CD1c-positive myeloid dendritic cell (primary cell): Measurements from ENCODE around the gene ARMS2.

Experiments used
- DNase-seq: peaks from one replicate; pipeline ENCODE4 v3.0.0-alpha.2; 2016; ENCODE audit errors: extremely low spot score

ARMS2 gene

GRCh38 chr10:122471531-122472177, 17.2 kb downstream of the ARMS2 start:
- DNase-seq: no peak

- DNase-seq: no peak
These were observed 18.7 kb downstream of the ARMS2 start for GRCh38 chr10:122473116-122473515.

- DNase-seq: no peak
These were observed 19.8 kb downstream of the ARMS2 start for GRCh38 chr10:122474131-122474818.

GRCh38 chr10:122475100-122475499, 20.6 kb downstream of the ARMS2 start:
- no peak for DNase-seq

GRCh38 chr10:122475591-122476332, 21.3 kb downstream of the ARMS2 start:
- no peak for DNase-seq

- no peak for DNase-seq
These were observed 21.9 kb downstream of the ARMS2 start for GRCh38 chr10:122476333-122476695.

- no peak for DNase-seq
These were observed 23.0 kb downstream of the ARMS2 start for GRCh38 chr10:122477436-122477835.

GRCh38 chr10:122478971-122479370, 24.5 kb downstream of the ARMS2 start:
- DNase-seq: no peak

- DNase-seq: no peak
These were observed 25.8 kb downstream of the ARMS2 start for GRCh38 chr10:122480146-122480833.

GRCh38 chr10:122481296-122482056, 27.0 kb downstream of the ARMS2 start:
- DNase-seq: no peak

- DNase-seq: no peak
These were observed 30.0 kb downstream of the ARMS2 start for GRCh38 chr10:122484276-122485060.

- DNase-seq: peak; percentile 32
These were observed 31.2 kb downstream of the ARMS2 start for GRCh38 chr10:122485670-122486069.

GRCh38 chr10:122486406-122487080, 32.1 kb downstream of the ARMS2 start:
- no peak for DNase-seq

GRCh38 chr10:122487174-122487765, 32.8 kb downstream of the ARMS2 start:
- no peak for DNase-seq

- no peak for DNase-seq
These were observed 35.8 kb downstream of the ARMS2 start for GRCh38 chr10:122490268-122490667.

GRCh38 chr10:122490786-122491680, 36.6 kb downstream of the ARMS2 start:
- DNase-seq: no peak

GRCh38 chr10:122492006-122492405, 37.6 kb downstream of the ARMS2 start:
- no peak for DNase-seq

GRCh38 chr10:122492999-122493481, 38.6 kb downstream of the ARMS2 start:
- no peak for DNase-seq

GRCh38 chr10:122493761-122494160, 39.3 kb downstream of the ARMS2 start:
- no peak for DNase-seq
